Activated CD8-positive, alpha-beta memory T cell treated with anti-CD3 and anti-CD28 coated beads, Interleukin-2, amount 50 U/mL, for 1 hour (primary cell): ENCODE measurements around the gene SIRT2.
A peak's percentile ranks its signal among the peaks of the same experiment; 100 is the strongest.

ENCODE experiments used
- DNase-seq: peaks from one replicate; pipeline ENCODE4 v3.0.0-alpha.2; 2020; ENCODE audit errors: extremely low read depth

SIRT2 gene

DNA sequence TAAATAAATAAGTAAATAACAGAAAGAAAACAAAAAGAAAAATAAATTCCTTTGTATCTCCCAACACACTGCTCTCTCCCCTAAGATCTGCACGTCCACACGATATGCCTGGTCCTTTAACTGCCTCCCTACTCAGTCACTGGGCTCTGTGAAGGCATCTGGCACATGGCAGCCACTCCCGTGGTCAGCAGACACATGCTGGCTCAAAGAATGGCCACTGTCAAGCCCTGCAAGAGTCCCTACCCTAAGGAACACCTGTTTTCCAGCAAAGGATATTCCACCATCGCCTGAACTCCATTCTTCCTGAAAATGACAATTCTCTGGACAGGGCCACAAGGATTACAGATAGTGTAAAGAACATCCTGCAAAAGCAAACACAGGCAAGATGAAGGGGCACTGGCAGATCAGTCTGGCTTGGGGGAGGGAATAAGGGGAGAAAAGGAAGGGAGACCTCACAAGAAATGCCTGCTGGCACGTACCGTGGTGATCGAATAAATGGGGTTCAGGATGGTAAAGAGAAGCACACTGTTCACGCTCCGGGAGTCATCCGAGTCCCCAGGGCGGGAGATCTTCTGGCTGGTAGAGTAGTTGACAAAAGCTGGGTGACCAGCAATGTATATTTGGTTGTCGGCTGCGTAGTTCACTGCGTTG lies 53.9 kb downstream of the SIRT2 start:
- DNase-seq: no peak

- DNase-seq: no peak
Observed at GRCh38 chr19:38844093-38844686, 55.2 kb downstream of the SIRT2 start.

- no peak for DNase-seq
Observed at GRCh38 chr19:38843175-38843758, 56.2 kb downstream of the SIRT2 start.

DNA sequence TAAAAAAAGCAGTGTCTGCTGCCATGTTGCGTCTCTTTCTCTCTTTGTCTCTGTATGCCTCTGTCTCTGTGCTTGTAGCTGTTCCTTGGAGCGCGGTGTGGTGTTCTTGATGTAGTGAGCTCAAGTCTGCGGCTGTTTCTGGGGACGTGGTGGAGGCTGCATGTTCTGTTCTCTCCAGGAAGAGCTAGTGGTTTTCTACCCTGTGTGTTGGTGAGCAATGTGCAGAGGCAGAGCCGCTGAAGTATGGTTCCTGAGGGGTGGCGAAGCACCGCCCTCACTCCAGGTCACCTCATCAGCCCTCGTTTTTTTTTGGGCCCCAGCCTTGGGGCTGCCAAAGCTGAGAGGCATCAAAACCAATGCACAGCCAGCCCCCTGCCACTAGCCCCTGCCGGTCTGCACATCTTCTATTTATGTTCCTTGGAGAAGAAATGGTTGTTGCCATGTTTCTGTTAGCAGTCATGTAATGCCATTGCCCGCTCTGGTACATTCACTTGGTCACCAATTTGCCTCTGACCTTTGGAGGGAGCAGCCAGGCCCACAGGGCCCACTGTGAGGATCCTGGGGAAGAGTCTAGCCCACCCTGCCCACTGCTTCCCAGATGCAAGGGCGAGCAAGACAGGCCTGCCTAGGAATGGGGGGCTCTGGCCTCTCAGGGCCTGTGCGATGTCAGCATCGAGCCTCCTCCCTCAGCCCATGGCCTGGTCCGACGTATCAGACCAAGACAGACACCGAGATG lies 56.8 kb downstream of the SIRT2 start:
- peak; percentile 68 for DNase-seq

GRCh38 chr19:38841787-38842438 lies 57.5 kb downstream of the SIRT2 start:
- DNase-seq: no peak

GRCh38 chr19:38841180-38841766 lies 58.1 kb downstream of the SIRT2 start:
- DNase-seq: no peak

DNA sequence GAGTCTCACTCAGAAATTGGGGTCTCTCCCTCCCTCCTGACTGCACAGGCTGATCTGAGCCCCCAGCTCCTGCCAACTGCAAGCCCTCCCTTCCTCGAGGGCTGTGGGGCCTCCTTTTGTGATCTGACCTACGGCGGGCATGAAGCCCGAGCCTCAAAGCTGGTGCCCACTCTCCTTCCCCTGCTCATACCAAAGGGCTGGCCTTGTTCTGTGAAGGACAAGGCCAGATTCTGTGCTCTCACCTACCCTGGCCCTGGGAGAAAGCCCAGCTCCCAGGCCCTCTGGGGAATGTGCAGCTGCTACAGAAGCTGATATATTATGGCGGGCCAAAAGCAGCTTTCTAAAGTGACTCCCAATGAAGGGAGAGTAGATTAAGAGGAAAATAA lies 58.8 kb downstream of the SIRT2 start:
- no peak for DNase-seq

GRCh38 chr19:38839816-38840582 lies 59.4 kb downstream of the SIRT2 start:
- DNase-seq: no peak

DNA sequence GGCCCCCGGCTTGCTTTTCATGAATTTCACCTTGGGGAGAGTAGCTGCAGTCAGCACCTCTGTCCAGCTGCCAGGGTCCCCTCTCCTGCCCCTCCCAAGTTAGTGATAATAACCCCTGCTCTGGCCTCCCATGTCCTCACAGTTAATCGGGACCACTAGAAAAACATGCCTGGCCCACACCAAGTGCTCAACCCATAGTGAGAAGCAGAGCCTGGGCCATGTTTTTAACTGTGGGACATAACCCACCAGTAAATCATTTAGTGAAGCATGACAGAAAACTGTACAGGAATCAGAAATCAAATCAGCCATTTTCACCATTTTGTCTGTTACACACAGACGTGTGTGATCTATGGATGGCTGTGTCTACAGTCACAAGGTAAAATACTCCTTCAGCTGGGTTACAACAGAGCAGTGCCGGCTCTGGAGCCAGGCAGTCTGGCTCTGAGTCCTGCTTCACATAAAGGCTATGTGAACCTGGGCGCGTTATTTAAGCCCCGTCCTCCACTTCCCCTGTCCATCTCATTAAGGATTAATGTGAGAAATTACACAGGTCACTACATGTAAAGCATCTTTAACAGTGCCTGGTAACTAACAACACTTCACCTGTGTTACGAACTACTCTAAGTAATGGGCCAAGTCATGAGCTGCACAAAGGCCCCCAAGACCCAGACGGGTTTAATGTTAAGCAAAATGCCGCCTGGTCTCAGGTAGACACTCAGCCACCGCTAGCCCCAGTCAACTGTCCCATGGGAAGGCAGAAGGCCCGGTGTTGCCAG lies 60.2 kb downstream of the SIRT2 start:
- DNase-seq: no peak

DNA sequence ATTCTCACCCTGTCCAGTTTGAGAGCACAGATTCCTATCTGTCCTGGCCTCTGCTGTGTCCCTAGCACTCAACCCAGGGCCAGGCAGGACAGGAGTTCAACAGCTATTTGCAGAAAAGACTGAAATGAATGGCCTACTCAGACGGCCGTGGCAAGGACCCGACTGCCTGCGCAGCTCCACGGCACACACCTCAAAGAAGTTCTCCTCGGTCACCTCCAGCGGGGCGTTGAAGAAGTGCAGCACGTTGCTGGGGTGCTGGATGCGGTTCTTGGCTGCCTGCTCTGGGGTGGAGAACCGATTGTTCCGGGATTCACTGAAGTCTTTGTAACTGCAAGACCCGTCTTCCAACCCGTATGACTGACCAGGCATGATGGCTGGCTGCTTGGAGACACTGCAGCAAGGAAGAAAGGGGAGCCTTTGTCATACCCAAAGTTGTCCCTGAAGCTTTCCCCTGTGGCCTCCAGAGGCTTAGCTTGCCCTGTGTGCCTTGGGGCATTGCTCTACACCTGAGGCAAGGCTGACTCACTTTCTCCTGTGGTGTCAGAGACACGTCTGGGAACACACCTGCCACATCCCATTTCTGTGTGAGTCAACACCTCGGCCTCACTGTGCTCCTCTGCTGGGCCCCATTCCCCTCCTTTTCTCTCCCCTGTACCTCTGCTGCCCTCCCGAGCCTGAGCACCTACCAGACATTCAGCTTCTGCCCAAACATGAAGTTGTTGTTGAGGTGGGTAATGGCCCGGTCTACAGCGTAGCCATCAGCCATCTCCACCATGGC lies 61.0 kb downstream of the SIRT2 start:
- DNase-seq: no peak

DNA sequence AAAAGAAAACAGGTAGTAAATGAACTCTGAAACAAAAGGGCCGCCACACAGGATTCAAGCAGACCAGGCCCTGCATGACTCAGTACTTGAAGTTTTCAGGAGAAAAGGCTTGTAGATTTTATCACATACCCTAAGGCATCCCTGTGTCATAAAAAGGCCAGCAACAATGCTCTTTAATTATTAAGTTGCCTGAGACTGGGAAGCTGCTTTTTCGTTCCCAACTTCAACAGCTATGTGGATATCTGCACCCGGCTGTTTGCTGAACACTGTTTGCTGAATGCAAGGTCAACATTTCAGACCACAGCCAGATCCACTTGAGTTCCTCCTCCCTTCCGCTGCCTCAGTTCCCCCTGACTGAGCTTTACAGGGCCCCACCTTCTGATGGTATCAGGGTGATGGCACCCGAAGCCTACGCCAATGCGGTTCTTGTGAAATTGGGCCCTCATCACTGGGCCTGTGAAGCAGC lies 61.7 kb downstream of the SIRT2 start:
- DNase-seq: no peak

DNA sequence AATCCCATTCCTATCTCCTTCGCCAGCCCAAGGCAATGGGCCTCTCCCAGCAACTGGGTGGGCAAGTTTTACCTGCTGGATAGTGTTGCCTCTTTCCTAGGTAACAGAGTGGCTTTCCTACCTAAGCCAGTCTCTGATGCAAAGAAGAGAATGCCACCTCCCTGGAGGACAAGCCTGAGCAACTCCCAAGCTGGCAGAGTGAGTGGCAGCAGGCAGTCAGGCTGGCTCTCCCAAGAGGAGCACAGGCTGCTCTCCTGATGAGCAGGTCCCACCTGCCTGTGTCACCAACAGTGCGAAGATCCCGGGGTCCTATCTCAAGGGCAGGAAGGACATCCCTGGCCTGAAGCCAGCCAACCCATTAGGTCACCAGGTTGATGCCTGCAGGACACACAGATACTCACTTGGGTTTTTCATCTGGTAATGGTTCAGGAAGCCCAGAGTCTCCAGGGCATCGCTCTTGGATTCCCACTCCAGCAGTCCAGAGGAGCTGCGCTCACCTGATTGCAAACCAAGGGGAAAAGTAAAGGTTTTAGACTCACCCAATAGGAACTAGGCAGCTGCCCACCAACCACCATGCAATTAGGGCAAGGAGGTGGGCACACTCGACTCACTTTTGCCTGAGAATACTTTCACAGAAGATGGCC lies 62.3 kb downstream of the SIRT2 start:
- DNase-seq: no peak

GRCh38 chr19:38836159-38836982 lies 63.0 kb downstream of the SIRT2 start:
- DNase-seq: no peak

GRCh38 chr19:38834590-38834989 lies 64.8 kb downstream of the SIRT2 start:
- DNase-seq: no peak

- no peak for DNase-seq
Observed at GRCh38 chr19:38834104-38834490, 65.3 kb downstream of the SIRT2 start.

GRCh38 chr19:38833092-38833425 lies 66.4 kb downstream of the SIRT2 start:
- DNase-seq: no peak

- DNase-seq: no peak
Observed at GRCh38 chr19:38831142-38831605, 68.2 kb downstream of the SIRT2 start.
